Vagina (tissue), 2 donors: ENCODE data around the gene PRPF19. TPM values are rescaled to one million over a fixed set of nuclear protein-coding genes. Genes with fewer than 3 reads are reported as not detected.

ENCODE experiments used
- DNase-seq, 2 donors: peaks; one replicate each; pipeline ENCODE4 v3.0.0-alpha.2; 2017; ENCODE audit errors: extremely low spot score in 2 of 2
- H3K27ac ChIP-seq: fragments of 200-600 bp; sonication (generic); one replicate; pipeline ENCODE4 v1.5.1; 2019
- H3K27me3 ChIP-seq: fragments of 200-600 bp; sonication (generic); one replicate; pipeline ENCODE4 v1.5.1; 2019
- H3K36me3 ChIP-seq, 2 donors: fragments of 200-600 bp; sonication (generic); one replicate each; pipeline ENCODE4 v1.5.1; 2017 to 2019
- H3K4me1 ChIP-seq: fragments of 200-600 bp; sonication (generic); one replicate; pipeline ENCODE4 v1.5.1; 2019
- H3K4me3 ChIP-seq, 2 donors: fragments of 200-600 bp; sonication (generic); 1 replicate in 1 of 2; 2 replicates in 1 of 2; pipeline ENCODE4 v1.5.1; 2016 to 2019
- H3K9me3 ChIP-seq: fragments of 200-600 bp; sonication (generic); one replicate; pipeline ENCODE4 v1.5.1; 2019
- CTCF ChIP-seq, 3 experiments: fragments of 450-650 bp in 2 of 3; fragments of 200-600 bp in 1 of 3; sonication (generic) in 1 of 3; IDR thresholded peaks; one replicate each; pipeline ENCODE4 v1.5.1; 2017 to 2019; ENCODE audit warnings: antibody characterized with exemption in 3 of 3, mild to moderate bottlenecking in 2 of 3, moderate library complexity in 2 of 3
- POLR2A ChIP-seq, 2 donors: fragments of 450-650 bp; IDR thresholded peaks; one replicate each; pipeline ENCODE4 v1.6.1; 2017; ENCODE audit warnings: antibody characterized with exemption in 2 of 2, mild to moderate bottlenecking in 2 of 2, moderate library complexity in 2 of 2
- POLR2AphosphoS5 ChIP-seq, 2 donors: sonication (generic); formaldehyde crosslinking; IDR thresholded peaks; one replicate each; pipeline ENCODE4 v1.9.0; 2017; ENCODE audit warnings: antibody characterized with exemption in 2 of 2, mild to moderate bottlenecking in 2 of 2, low read depth in 1 of 2; ENCODE audit not compliant: insufficient read depth in 1 of 2
- intact Hi-C: fragments of 100-400 bp; cut with DNase I; formaldehyde crosslinking; loops from one replicate; pipeline ENCODE4 v1.15.1; 2023
- total RNA-seq: library from RNA; depleted of rRNA; stranded (reverse); fragments of >200 nt; gene quantifications from one replicate; pipeline ENCODE4 v1.2.3, GENCODE V29; 2016

PRPF19 gene
- total RNA-seq, 1 donor from 2014 or later, result 54.0 TPM

GRCh38 chr11:60874421-60875365, 31.7 kb downstream of the PRPF19 start:
- H3K4me1 ChIP-seq, result peaks cover 24% of the 10 kb centered on the region
- no peak for DNase-seq
- intact Hi-C loops, result no loop called here

GRCh38 chr11:60873533-60873932, 32.9 kb downstream of the PRPF19 start:
- no peak overlapping the region for H3K4me3 ChIP-seq
- DNase-seq, result no peak
- TF ChIP-seq POLR2A (IDR thresholded peaks at IDR 0.05), result no peak
- TF ChIP-seq CTCF (IDR thresholded peaks at IDR 0.05), result no peak
- TF ChIP-seq POLR2AphosphoS5 (IDR thresholded peaks at IDR 0.05; ENCODE audit: insufficient read depth in 1 of 2, low read depth in 1 of 2), result no peak
- no peak overlapping the region for H3K27ac ChIP-seq
- intact Hi-C loops, result no loop called here
- no peaks in the 10 kb centered on the region for H3K27me3 ChIP-seq
- no peaks in the 10 kb centered on the region for H3K9me3 ChIP-seq
- H3K4me1 ChIP-seq, result peaks cover 24% of the 10 kb centered on the region
- H3K36me3 ChIP-seq, result no peaks in the 10 kb centered on the region

More at GRCh38 chr11:60874421-60875365, 31.7 kb downstream of the PRPF19 start:
- no peak overlapping the region for H3K27ac ChIP-seq
- H3K27me3 ChIP-seq, result no peaks in the 10 kb centered on the region
- TF ChIP-seq CTCF (IDR thresholded peaks at IDR 0.05) (no peak), POLR2AphosphoS5 (IDR thresholded peaks at IDR 0.05; ENCODE audit: insufficient read depth in 1 of 2, low read depth in 1 of 2) (no peak), POLR2A (IDR thresholded peaks at IDR 0.05) (no peak)
- H3K4me3 ChIP-seq, result no peak overlapping the region
- no peaks in the 10 kb centered on the region for H3K9me3 ChIP-seq
- peaks cover 0 to 1% of the 10 kb centered on the region in 2 donors for H3K36me3 ChIP-seq

GRCh38 chr11:60872961-60873524, 33.3 kb downstream of the PRPF19 start:
- Histone ChIP-seq H3K27me3 (no peaks in the 10 kb centered on the region), H3K9me3 (no peaks in the 10 kb centered on the region), H3K27ac (no peak overlapping the region), H3K4me1 (peaks cover 24% of the 10 kb centered on the region), H3K36me3 (no peaks in the 10 kb centered on the region), H3K4me3 (no peak overlapping the region)
- intact Hi-C loops, result no loop called here
- TF ChIP-seq POLR2AphosphoS5 (IDR thresholded peaks at IDR 0.05; ENCODE audit: insufficient read depth in 1 of 2, low read depth in 1 of 2) (no peak), POLR2A (IDR thresholded peaks at IDR 0.05) (no peak), CTCF (IDR thresholded peaks at IDR 0.05) (no peak)
- no peak for DNase-seq

GRCh38 chr11:60872124-60872960, 34.0 kb downstream of the PRPF19 start:
- Histone ChIP-seq H3K27ac (peak overlapping the region; percentile 39), H3K36me3 (no peaks in the 10 kb centered on the region), H3K9me3 (no peaks in the 10 kb centered on the region), H3K4me3 (no peak overlapping the region), H3K4me1 (peaks cover 24% of the 10 kb centered on the region), H3K27me3 (no peaks in the 10 kb centered on the region)
- DNase-seq, result no peak
- intact Hi-C loops, result no loop called here
- TF ChIP-seq CTCF (IDR thresholded peaks at IDR 0.05) (no peak), POLR2A (IDR thresholded peaks at IDR 0.05) (no peak), POLR2AphosphoS5 (IDR thresholded peaks at IDR 0.05; ENCODE audit: insufficient read depth in 1 of 2, low read depth in 1 of 2) (no peak)
